Measurements from ENCODE around the gene UGT1A6.

DNA sequence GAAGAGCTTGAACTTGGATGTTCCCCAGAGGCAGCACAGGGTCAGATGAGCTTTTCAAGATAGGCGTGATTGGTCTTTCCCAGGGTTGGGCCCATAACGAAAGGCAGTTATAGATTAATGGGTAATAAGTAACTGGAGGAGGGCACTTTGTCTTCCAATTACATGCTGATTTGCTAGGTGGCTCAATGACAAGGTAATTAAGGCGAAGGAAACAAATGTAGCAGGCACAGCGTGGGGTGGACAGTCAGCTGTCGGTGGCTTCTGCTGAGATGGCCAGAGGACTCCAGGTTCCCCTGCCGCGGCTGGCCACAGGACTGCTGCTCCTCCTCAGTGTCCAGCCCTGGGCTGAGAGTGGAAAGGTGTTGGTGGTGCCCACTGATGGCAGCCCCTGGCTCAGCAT lies 25.9 kb downstream of the UGT1A6 start, which contains the start of gene UGT1A4:
- TF ChIP-seq, protein P1, sequence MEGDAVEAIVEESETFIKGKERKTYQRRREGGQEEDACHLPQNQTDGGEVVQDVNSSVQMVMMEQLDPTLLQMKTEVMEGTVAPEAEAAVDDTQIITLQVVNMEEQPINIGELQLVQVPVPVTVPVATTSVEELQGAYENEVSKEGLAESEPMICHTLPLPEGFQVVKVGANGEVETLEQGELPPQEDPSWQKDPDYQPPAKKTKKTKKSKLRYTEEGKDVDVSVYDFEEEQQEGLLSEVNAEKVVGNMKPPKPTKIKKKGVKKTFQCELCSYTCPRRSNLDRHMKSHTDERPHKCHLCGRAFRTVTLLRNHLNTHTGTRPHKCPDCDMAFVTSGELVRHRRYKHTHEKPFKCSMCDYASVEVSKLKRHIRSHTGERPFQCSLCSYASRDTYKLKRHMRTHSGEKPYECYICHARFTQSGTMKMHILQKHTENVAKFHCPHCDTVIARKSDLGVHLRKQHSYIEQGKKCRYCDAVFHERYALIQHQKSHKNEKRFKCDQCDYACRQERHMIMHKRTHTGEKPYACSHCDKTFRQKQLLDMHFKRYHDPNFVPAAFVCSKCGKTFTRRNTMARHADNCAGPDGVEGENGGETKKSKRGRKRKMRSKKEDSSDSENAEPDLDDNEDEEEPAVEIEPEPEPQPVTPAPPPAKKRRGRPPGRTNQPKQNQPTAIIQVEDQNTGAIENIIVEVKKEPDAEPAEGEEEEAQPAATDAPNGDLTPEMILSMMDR (IDR thresholded peaks at IDR 0.05; ENCODE audit: insufficient read depth, low read length) = no peak
- TF ChIP-seq POLR2AphosphoS5 (IDR thresholded peaks at IDR 0.05; ENCODE audit: low read depth) = no peak
- TF ChIP-seq GABPA (IDR thresholded peaks at IDR 0.05; ENCODE audit: low read depth) = no peak
